A549 (cell line): ENCODE measurements around the gene IRF4.

ENCODE experiments used
- CTCF ChIP-seq: fragments of >200 bp; sonication (Bioruptor Twin); formaldehyde crosslinking; IDR thresholded peaks from 3 replicates; pipeline ENCODE4 v1.5.1; 2016
- E2F6 ChIP-seq: IDR thresholded peaks from 2 replicates; pipeline ENCODE4 v1.6.1; 2012; ENCODE audit warnings: low read depth, borderline replicate concordance
- ESRRA ChIP-seq: fragments of 150-350 bp; IDR thresholded peaks from 2 replicates; pipeline ENCODE4 v1.6.1; 2014; ENCODE audit warnings: mild to moderate bottlenecking, low read length, borderline replicate concordance
- JUN ChIP-seq, 2 experiments: fragments of >200 bp; sonication (Bioruptor Twin); formaldehyde crosslinking; IDR thresholded peaks; 2 replicates in 1 of 2; 3 replicates in 1 of 2; pipeline ENCODE4 v1.6.1; 2016 to 2017
- KDM1A ChIP-seq: fragments of 200-600 bp; sonication (generic); IDR thresholded peaks from 2 replicates; pipeline ENCODE4 v1.6.1; 2016; ENCODE audit warnings: low read depth, mild to moderate bottlenecking
- PHF8 ChIP-seq: fragments of 200-600 bp; sonication (generic); IDR thresholded peaks from 2 replicates; pipeline ENCODE4 v1.6.1; 2016; ENCODE audit warnings: low read depth, mild to moderate bottlenecking, antibody characterized with exemption, moderate library complexity, borderline replicate concordance
- POLR2A ChIP-seq: IDR thresholded peaks from 2 replicates; pipeline ENCODE4 v1.6.1; 2012; ENCODE audit warnings: mild to moderate bottlenecking, low read length
- RAD21 ChIP-seq, 2 experiments: fragments of >200 bp in 1 of 2; sonication (Bioruptor Twin) in 1 of 2; formaldehyde crosslinking in 1 of 2; IDR thresholded peaks in 1 of 2; conservative IDR thresholded peaks in 1 of 2; 2 replicates in 1 of 2; 3 replicates in 1 of 2; pipeline ENCODE4 v1.6.1; 2012 to 2018; ENCODE audit warnings: inconsistent platforms in 1 of 2
- RCOR1 ChIP-seq: fragments of 150-350 bp; IDR thresholded peaks from 2 replicates; pipeline ENCODE4 v1.6.1; 2014; ENCODE audit warnings: antibody characterized with exemption, low read length, low read depth
- REST ChIP-seq: fragments of 200-600 bp; sonication (generic); IDR thresholded peaks from 2 replicates; pipeline ENCODE4 v1.6.1; 2016; ENCODE audit warnings: antibody characterized with exemption, mild to moderate bottlenecking, moderate library complexity
- SMC3 ChIP-seq: fragments of >200 bp; sonication (Bioruptor Twin); formaldehyde crosslinking; IDR thresholded peaks from 3 replicates; pipeline ENCODE4 v1.6.1; 2018; ENCODE audit warnings: inconsistent platforms
- TP53 ChIP-seq: fragments of 250-450 bp; sonication (Bioruptor Pico); IDR thresholded peaks from 2 replicates; pipeline ENCODE4 v1.5.0; 2021; ENCODE audit warnings: mild to moderate bottlenecking, moderate library complexity
- USF2 ChIP-seq: fragments of 450-650 bp; IDR thresholded peaks from 2 replicates; pipeline ENCODE4 v1.6.1; 2014; ENCODE audit warnings: antibody characterized with exemption
- TF ChIP-seq, protein P1 (sequence below): fragments of 250-450 bp; sonication (Bioruptor Pico); IDR thresholded peaks from 2 replicates; pipeline ENCODE4 v1.5.0; 2020; ENCODE audit warnings: low read depth, mild to moderate bottlenecking, moderate library complexity

- TF ChIP-seq SMC3 (no peak), RCOR1 (no peak), E2F6 (no peak), TP53 (no peak), POLR2A (no peak), JUN (IDR thresholded peaks at IDR 0.05) (no peak), CTCF (no peak), USF2 (no peak), PHF8 (no peak), KDM1A (no peak), ESRRA (no peak), REST (no peak), RAD21 (conservative IDR thresholded peaks at IDR 0.05 in 1 of 2, IDR thresholded peaks at IDR 0.05 in 1 of 2) (no peak)
- TF ChIP-seq, protein P1, sequence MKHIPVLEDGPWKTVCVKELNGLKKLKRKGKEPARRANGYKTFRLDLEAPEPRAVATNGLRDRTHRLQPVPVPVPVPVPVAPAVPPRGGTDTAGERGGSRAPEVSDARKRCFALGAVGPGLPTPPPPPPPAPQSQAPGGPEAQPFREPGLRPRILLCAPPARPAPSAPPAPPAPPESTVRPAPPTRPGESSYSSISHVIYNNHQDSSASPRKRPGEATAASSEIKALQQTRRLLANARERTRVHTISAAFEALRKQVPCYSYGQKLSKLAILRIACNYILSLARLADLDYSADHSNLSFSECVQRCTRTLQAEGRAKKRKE (CRISPR knock-in tag) = no peak
Measured at GRCh38 chr6:431986-432385, 40.4 kb downstream of the IRF4 start.
